Muscle of leg (tissue), 11 donors: Measurements from ENCODE around the gene EXOC4. TPM values are rescaled to one million over a fixed set of nuclear protein-coding genes. Genes with fewer than 3 reads are reported as not detected.
"Not testable (repeated sequence)": the region's sequence is repeated elsewhere in the genome, so short reads cannot be mapped to it uniquely, and the experiment has no call there.

Experiments used
- DNase-seq: peaks from one replicate; pipeline ENCODE4 v3.0.0; 2013
- H3K27ac ChIP-seq: one replicate; pipeline ENCODE4 v1.5.1; 2013; ENCODE audit warnings: mild to moderate bottlenecking, low read length, control low read depth
- H3K27me3 ChIP-seq: one replicate; pipeline ENCODE4 v1.6.1; 2013; ENCODE audit warnings: low read length; ENCODE audit not compliant: control insufficient read depth, insufficient read depth
- H3K36me3 ChIP-seq: one replicate; pipeline ENCODE4 v1.6.1; 2013; ENCODE audit warnings: low read length; ENCODE audit not compliant: control insufficient read depth, insufficient read depth
- H3K4me1 ChIP-seq: one replicate; pipeline ENCODE4 v1.6.1; 2013; ENCODE audit warnings: low read length; ENCODE audit not compliant: control insufficient read depth, insufficient read depth
- H3K4me3 ChIP-seq: one replicate; pipeline ENCODE4 v1.5.1; 2013; ENCODE audit warnings: low read length, control low read depth
- H3K9me3 ChIP-seq: replicated peaks from 2 replicates; pipeline ENCODE4 v1.6.1; 2013; ENCODE audit warnings: low read depth, low read length; ENCODE audit not compliant: control insufficient read depth
- WGBS: methylation state at CpG from one replicate; pipeline ENCODE4 v1.1.5; 2013; ENCODE audit warnings: missing lambda C conversion rate; ENCODE audit not compliant: insufficient coverage; 5-methylcytosine and 5-hydroxymethylcytosine counted together
- polyA plus RNA-seq, 8 donors: library from polyadenylated mRNA; unstranded; fragments of 120-200 nt; gene quantifications; one replicate each; pipeline versions ENCODE4 v1.2.1 to v1.2.3, GENCODE V29; 2013; ENCODE audit warnings: inconsistent platforms in 1 of 8, low replicate concordance in 1 of 8; ENCODE audit not compliant: insufficient read length in 8 of 8, insufficient read depth in 1 of 8
- total RNA-seq: library from RNA; stranded (reverse); fragments of 120-200 nt; gene quantifications from one replicate; pipeline ENCODE4 v1.2.4, GENCODE V29; 2013

EXOC4 gene
- total and polyA plus RNA-seq, 9 donors, result 37.3 to 64.9 (median 41.1) TPM

DNA sequence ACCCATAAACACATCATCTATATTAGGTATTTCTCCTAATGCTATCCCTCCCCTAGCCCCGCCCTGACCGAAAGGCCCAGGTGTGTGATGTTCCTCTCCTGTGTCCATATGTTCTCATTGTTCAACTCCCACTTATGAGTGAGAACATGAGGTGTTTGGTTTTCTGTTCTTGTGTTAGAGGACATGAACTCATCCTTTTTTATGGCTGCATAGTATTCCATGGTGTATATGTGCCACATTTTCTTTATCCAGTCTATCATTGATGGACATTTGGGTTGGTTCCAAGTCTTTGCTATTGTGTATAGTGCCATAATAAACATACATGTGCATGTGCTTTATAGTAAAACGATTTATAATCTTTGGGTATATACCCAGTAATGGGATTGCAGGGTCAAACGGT is 68.5 kb downstream of the EXOC4 start:
- not testable (repeated sequence) for H3K27ac ChIP-seq, H3K9me3 ChIP-seq, H3K4me3 ChIP-seq, H3K36me3 ChIP-seq, H3K27me3 ChIP-seq, DNase-seq, H3K4me1 ChIP-seq
- no CpG with 5 or more reads among the region's 4 CpGs for WGBS

DNA sequence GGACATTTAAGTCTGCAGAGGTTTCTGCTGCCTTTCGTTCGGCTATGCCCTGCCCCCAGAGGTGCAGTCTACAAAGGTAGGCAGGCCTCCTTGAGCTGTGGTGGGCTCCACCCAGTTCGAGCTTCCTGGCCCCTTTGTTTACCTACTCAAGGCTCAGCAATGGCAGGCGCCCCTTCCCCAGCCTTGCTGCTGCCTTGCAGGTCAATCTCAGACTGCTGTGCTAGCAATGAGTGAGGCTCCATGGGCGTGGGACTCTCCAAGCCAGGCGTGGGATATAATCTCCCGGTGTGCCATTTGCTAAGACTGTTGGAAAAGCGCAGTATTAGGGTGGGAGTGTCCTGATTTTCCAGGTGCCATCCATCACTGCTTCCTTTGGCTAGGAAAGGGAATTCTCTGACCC is 73.9 kb downstream of the EXOC4 start:
- DNase-seq, H3K27me3 ChIP-seq, H3K4me1 ChIP-seq, H3K9me3 ChIP-seq, H3K27ac ChIP-seq, H3K36me3 ChIP-seq, H3K4me3 ChIP-seq: not testable (repeated sequence)
- 92% methylated on average over 8 of the region's 8 CpGs for WGBS

DNA sequence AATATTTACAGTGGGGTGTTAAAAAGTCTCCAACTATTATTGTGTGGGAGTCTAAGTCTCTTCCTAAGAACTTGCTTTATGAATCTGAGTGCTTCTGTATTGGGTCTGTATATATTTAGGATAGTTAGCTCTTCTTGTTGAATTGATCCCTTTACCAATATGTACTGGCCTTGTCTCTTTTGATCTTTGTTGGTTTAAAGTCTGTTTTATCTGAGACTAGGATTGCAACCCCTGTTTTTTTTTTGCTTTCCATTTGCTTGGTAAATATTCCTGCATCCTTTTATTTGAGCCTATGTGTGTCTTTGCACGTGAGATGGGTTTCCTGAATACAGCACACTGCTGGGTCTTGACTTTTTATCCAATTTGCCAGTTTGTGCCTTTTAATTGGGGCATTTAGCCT is 75.1 kb downstream of the EXOC4 start:
- not testable (repeated sequence) for H3K9me3 ChIP-seq, H3K27ac ChIP-seq, H3K4me1 ChIP-seq, H3K4me3 ChIP-seq, H3K36me3 ChIP-seq, H3K27me3 ChIP-seq, DNase-seq
- WGBS, result no CpG with 5 or more reads among the region's 1 CpG

DNA sequence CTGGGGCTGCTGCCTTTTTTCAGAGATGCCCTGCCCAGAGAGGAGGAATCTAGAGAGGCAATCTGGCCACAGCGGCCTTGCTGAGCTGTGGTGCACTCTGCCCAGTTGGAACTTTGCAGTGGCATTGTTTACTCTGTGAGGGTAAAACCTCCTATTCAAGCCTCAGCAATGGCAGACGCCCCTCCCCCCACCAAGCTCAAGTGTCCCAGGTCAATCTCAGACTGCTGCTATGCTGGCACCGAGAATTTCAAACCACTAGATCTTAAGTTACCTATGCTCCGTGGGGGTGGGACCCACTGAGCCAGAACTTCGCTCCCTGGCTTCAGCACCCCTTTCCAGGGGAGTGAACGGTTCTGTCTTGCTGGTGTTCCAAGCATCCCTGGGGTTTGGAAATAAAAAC is 77.2 kb downstream of the EXOC4 start:
- peaks cover 7% of the 10 kb centered on the region for H3K9me3 ChIP-seq
- H3K27me3 ChIP-seq, result no peaks in the 10 kb centered on the region
- DNase-seq, result no peak
- no peak overlapping the region for H3K27ac ChIP-seq
- H3K4me3 ChIP-seq, result no peak overlapping the region
- peaks cover 3% of the 10 kb centered on the region for H3K36me3 ChIP-seq
- no peaks in the 10 kb centered on the region for H3K4me1 ChIP-seq
- 87% methylated on average over 5 of the region's 6 CpGs for WGBS

DNA sequence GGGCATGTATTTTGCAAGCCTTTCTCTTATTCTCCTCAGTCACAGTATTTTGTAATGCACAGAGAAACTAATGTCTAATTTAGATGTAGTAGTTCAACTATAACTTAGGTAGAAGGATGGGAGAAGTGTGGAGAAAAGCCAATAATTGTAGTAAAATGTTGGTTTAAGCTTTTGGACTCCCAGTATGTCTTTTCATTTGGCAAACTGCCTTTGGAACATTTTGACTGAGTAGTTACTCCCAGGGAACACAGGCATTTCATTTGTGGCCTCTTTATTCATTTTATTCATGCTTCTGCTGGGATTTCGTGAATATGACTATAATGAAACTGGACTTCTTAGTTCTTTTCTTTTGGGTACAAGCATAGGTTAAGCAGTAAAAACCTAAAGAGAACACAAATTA is 79.0 kb downstream of the EXOC4 start:
- peaks cover 1% of the 10 kb centered on the region for H3K9me3 ChIP-seq
- H3K4me1 ChIP-seq, result no peaks in the 10 kb centered on the region
- H3K36me3 ChIP-seq, result peaks cover under 1% of the 10 kb centered on the region
- no CpG with 5 or more reads among the region's 1 CpG for WGBS
- H3K27ac ChIP-seq, result no peak overlapping the region
- no peaks in the 10 kb centered on the region for H3K27me3 ChIP-seq
- no peak overlapping the region for H3K4me3 ChIP-seq
- DNase-seq, result peak; percentile 40

DNA sequence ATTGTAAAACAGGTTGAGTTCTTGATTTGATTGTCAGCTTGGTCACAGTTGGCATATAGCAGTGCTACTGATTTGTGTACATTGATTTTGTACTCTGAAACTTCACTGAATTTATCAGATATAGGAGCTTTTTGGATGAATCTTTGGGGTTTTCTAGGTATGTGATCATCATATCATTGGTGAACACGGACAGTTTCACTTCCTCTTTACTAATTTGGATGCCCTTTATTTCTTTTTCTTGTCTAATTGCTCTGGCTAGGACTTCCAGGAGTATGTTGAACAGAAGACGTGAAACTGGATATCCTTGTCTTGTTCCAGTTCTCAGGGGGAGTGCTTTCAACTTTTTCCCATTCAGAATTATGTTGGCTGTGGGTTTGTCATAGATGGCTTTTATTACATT is 86.9 kb downstream of the EXOC4 start:
- WGBS, result no CpG with 5 or more reads among the region's 2 CpGs
- no peaks in the 10 kb centered on the region for H3K4me1 ChIP-seq
- H3K27me3 ChIP-seq, result no peaks in the 10 kb centered on the region
- H3K27ac ChIP-seq, result no peak overlapping the region
- H3K36me3 ChIP-seq, result no peaks in the 10 kb centered on the region
- DNase-seq, result no peak
- H3K9me3 ChIP-seq, result peaks cover 15% of the 10 kb centered on the region
- H3K4me3 ChIP-seq, result no peak overlapping the region

DNA sequence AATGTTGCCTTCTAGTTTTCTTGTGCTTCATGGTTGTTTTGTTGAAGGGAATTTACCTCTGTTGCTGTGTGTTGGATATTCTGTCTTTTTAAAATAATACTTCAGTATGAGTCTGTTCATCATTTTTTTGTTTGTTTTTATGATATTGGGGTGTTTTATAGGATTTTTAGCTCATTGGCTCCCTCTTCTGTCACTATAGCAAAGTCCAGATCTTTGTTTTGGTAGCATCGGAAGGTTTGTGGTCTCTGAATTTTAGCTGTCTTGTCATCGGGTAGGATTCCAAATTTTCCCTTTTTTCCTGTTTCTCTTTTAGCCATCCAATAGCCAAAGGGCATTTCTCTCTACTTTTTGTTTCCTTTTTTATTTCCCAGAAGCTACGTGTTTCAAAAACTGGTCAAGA is 91.4 kb downstream of the EXOC4 start:
- H3K9me3 ChIP-seq, result peaks cover 14% of the 10 kb centered on the region
- H3K4me1 ChIP-seq, result no peaks in the 10 kb centered on the region
- H3K36me3 ChIP-seq, result no peaks in the 10 kb centered on the region
- H3K4me3 ChIP-seq, result no peak overlapping the region
- DNase-seq, result peak; percentile 12
- H3K27ac ChIP-seq, result no peak overlapping the region
- no CpG with 5 or more reads among the region's 3 CpGs for WGBS
- H3K27me3 ChIP-seq, result no peaks in the 10 kb centered on the region

DNA sequence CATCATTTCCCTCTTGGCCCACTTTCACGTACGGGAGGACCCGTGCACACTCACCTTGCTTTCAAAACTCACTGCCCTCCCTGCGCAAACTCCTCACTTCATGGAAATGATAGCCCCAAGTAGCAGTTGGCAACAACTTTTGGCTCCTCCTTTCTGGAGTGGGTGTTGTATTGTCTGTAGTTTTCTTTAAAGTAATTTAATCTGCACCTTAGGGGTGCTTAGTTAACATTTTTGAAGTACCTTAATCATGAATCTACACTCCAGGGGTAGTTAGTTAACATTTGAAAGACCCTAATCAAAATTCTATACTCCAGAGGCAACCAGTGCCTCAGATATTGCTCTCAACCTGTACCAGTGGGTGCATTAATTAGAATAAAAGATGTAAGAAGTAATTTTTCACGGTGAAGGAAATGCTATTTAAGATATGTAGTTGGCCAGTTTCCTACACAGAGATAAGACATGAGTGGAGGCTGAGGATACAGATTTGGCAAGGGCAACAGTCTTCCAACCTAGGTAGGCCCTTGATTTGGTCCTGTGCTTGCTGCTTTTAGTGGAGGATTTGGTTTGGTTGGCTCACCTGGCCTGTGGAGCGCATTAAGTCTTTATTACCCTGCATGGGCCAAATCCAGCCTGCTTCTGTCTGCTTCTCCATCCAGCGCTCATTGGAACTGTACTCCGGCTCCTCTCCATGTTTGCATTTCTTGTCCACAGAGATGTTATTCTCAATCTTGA is 93.0 kb downstream of the EXOC4 start:
- Histone ChIP-seq H3K9me3 (peaks cover 7% of the 10 kb centered on the region), H3K4me3 (no peak overlapping the region), H3K27me3 (no peaks in the 10 kb centered on the region), H3K36me3 (no peaks in the 10 kb centered on the region), H3K4me1 (no peaks in the 10 kb centered on the region), H3K27ac (no peak overlapping the region)
- no peak for DNase-seq
- WGBS, result 50% methylated on average over 2 of the region's 8 CpGs

DNA sequence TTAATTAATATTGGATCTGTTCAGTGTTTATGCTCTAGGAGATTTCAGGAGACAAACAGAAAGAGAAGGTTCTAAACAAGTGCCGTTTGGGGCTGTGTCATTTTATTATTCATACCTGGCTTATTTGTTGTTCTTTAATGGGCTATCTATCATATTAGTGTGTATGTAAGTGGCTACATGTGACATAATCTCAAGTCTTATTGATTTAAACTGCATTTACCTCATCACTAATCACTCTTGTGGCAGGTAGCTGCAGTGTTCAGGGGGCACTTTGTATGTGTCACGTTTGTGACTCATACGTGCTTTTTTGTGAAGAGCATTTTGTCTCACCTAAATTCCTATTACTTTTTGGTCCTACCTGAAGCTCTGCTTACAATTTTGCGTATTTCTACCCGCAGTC is 95.4 kb downstream of the EXOC4 start:
- DNase-seq, result no peak
- WGBS, result no CpG with 5 or more reads among the region's 5 CpGs
- no peak overlapping the region for H3K4me3 ChIP-seq
- H3K36me3 ChIP-seq, result no peaks in the 10 kb centered on the region
- no peaks in the 10 kb centered on the region for H3K4me1 ChIP-seq
- no peaks in the 10 kb centered on the region for H3K27me3 ChIP-seq
- peaks cover 6% of the 10 kb centered on the region for H3K9me3 ChIP-seq
- H3K27ac ChIP-seq, result no peak overlapping the region

DNA sequence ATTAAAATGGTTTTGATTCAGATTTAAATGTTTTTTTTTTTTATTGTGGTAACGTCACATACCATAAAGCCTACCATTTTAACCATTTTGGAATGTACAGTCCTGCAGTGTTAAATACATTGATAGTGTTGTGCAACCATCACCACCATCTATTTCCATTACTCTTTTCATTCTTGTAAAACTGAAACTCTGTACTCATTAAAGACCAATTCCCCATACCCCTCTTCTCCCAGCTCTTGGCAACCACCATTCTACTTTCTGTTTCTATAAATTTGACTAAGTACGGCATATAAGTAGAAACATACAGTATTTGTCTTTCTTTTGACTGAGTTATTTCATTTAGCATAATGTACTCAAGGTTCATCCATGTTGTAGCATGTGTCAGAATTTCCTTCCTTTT is 96.2 kb downstream of the EXOC4 start:
- DNase-seq, result no peak
- Histone ChIP-seq H3K9me3 (peaks cover 10% of the 10 kb centered on the region), H3K4me1 (no peaks in the 10 kb centered on the region), H3K27me3 (no peaks in the 10 kb centered on the region), H3K4me3 (no peak overlapping the region), H3K27ac (no peak overlapping the region), H3K36me3 (no peaks in the 10 kb centered on the region)
- no CpG with 5 or more reads among the region's 2 CpGs for WGBS

DNA sequence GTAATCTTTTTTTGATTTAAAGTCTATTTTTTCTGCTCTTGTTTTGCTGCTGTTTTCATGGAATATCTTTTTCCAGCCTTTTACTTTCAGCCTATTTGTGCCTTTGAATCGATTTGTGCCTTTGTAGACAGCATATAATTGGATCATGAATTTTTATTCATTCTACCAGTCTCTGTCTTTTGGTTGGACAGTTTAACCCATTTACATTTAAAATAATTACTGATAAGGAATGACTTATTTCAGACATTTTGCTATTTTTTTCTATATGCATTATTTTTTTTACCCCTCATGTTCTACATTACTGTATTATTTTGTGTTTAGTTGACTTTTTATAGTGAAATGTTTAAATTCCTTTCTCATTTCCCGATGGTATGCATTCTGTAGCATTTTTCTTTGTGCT is 99.6 kb downstream of the EXOC4 start:
- no peak overlapping the region for H3K4me3 ChIP-seq
- H3K27ac ChIP-seq, result no peak overlapping the region
- WGBS, result no CpG with 5 or more reads among the region's 2 CpGs
- H3K27me3 ChIP-seq, result no peaks in the 10 kb centered on the region
- peaks cover 5% of the 10 kb centered on the region for H3K36me3 ChIP-seq
- DNase-seq, result no peak
- H3K9me3 ChIP-seq, result peaks cover 10% of the 10 kb centered on the region
- H3K4me1 ChIP-seq, result no peaks in the 10 kb centered on the region
